Large intestine (tissue), 3 donors: Measurements from ENCODE around the gene KRT14. TPM values are rescaled to one million over a fixed set of nuclear protein-coding genes. Genes with fewer than 3 reads are reported as not detected.
A peak's percentile ranks its signal among the peaks of the same experiment; 100 is the strongest.
"Not testable (repeated sequence)": the region's sequence is repeated elsewhere in the genome, so short reads cannot be mapped to it uniquely, and the experiment has no call there.

Experiments
- DNase-seq, 2 donors: peaks; one replicate each; pipeline versions ENCODE4 v3.0.0 to v3.0.0-alpha.2; 2013
- H3K27ac ChIP-seq: one replicate; pipeline ENCODE4 v1.5.1; 2013; ENCODE audit warnings: low read length
- H3K27me3 ChIP-seq: 2 replicates; pipeline ENCODE4 v1.6.1; 2013; ENCODE audit warnings: low read length; ENCODE audit not compliant: control insufficient read depth, insufficient read depth
- H3K36me3 ChIP-seq: 2 replicates; pipeline ENCODE4 v1.6.1; 2013; ENCODE audit warnings: low read length; ENCODE audit not compliant: control insufficient read depth, insufficient read depth
- H3K4me1 ChIP-seq: one replicate; pipeline ENCODE4 v1.6.1; 2013; ENCODE audit warnings: low read length; ENCODE audit not compliant: control insufficient read depth, insufficient read depth
- H3K4me3 ChIP-seq: one replicate; pipeline ENCODE4 v1.5.1; 2013; ENCODE audit warnings: low read length
- H3K9me3 ChIP-seq: one replicate; pipeline ENCODE4 v1.6.1; 2013; ENCODE audit warnings: mild to moderate bottlenecking, low read depth, low read length, moderate library complexity; ENCODE audit not compliant: control insufficient read depth
- WGBS: methylation state at CpG from one replicate; pipeline ENCODE4 v1.1.5; 2013; ENCODE audit warnings: low lambda C conversion rate; ENCODE audit not compliant: insufficient coverage; 5-methylcytosine and 5-hydroxymethylcytosine counted together
- polyA plus RNA-seq: library from polyadenylated mRNA; unstranded; fragments of 120-200 nt; gene quantifications from one replicate; pipeline ENCODE4 v1.2.1, GENCODE V29; 2013

KRT14 gene
- polyA plus RNA-seq, 1 donor = 0.07 TPM

DNA sequence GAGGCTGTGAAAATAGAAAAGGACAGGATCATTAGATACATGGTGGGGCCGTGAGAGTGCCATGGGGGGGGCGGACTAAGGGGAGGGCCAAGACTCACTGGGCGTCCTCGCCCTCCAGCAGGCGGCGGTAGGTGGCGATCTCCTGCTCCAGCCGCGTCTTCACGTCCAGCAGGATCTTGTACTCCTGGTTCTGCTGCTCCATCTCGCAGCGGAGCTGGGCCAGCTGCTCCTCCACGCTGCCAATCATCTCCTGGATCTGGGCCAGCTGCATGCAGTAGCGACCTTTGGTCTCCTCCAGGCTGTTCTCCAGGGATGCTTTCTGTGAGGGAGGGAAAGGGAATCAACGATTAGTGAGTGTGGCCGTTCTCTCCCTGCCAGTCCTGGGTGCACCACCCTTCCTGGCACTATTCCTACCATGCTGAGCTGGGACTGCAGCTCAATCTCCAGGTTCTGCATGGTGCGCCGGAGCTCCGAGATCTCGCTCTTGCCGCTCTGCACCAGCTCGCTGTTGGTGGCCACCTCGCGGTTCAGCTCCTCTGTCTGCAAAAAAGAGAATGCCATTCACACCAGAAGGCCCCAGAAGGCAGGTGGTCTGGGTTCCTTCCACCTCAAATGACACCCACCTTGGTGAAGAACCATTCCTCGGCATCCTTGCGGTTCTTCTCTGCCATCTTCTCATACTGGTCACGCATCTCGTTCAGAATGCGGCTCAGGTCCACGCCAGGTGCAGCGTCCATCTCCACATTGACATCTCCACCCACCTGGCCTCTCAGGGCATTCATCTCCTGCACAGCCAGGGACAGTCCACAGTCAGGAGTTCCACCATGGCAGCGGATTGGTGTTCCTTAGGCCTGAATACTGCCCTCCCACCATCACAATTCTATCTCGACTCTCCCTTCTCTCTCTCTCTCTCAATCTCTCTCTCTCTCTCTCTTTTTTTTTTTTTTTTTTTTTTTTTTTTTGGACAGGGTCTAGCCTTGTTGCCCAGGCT, 3.3 kb downstream of the KRT14 start:
- H3K4me3 ChIP-seq = no peak overlapping the region
- no peaks in the 10 kb centered on the region for H3K36me3 ChIP-seq
- no peaks in the 10 kb centered on the region for H3K4me1 ChIP-seq
- no CpG with 5 or more reads among the region's 33 CpGs for WGBS
- peaks cover 8% of the 10 kb centered on the region for H3K27me3 ChIP-seq
- H3K27ac ChIP-seq = no peak overlapping the region
- no peak for DNase-seq
- H3K9me3 ChIP-seq = no peaks in the 10 kb centered on the region

DNA sequence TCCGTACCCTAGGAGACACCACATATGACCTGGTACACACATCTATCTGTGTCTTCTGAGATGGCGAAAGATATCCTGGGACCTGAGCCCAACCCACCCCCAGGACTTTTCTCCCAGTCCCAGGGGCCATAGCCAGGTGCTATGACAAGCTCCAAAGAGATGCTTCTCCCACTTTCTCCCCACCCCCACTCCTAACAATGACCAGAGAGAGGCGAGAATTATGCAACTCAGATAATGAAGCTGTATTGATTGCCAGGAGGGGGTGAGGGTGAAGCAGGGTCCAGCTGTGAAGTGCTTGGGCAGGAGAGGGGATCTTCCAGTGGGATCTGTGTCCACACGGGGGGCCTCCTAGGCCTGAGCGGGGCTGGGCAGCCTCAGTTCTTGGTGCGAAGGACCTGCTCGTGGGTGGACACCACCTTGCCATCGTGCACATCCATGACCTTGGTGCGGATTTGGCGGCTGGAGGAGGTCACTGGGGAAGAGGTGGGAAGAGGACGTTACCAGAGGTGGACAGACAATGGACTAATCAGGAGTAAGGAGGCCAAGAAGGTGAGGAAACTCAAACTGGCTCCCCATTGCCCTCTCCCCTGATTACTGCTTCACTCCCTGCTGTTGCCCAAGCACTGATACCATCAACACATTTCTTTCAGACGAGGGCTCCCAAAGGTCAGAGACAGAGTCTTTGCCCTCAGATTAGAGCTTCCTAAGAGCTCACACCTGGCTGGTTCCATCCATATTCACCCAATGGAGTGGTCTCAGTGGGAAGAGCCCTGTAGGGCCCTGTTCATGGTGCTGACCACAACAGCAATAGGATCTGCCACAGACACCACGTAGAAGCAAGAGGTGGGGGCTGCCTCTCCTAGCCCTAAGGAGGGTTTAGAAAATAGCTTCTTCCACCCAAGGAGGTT, 4.4 kb downstream of the KRT14 start:
- H3K27me3 ChIP-seq, H3K9me3 ChIP-seq, DNase-seq, H3K4me1 ChIP-seq, H3K27ac ChIP-seq, H3K4me3 ChIP-seq, H3K36me3 ChIP-seq: not testable (repeated sequence)
- WGBS = no CpG with 5 or more reads among the region's 13 CpGs

GRCh38 chr17:41581366-41582060, 5.2 kb downstream of the KRT14 start:
- H3K27ac ChIP-seq = no peak overlapping the region
- H3K4me1 ChIP-seq = no peaks in the 10 kb centered on the region
- H3K27me3 ChIP-seq = peaks cover 9% of the 10 kb centered on the region
- H3K36me3 ChIP-seq = no peaks in the 10 kb centered on the region
- WGBS = no CpG with 5 or more reads among the region's 4 CpGs
- no peaks in the 10 kb centered on the region for H3K9me3 ChIP-seq
- no peak for DNase-seq
- no peak overlapping the region for H3K4me3 ChIP-seq

DNA sequence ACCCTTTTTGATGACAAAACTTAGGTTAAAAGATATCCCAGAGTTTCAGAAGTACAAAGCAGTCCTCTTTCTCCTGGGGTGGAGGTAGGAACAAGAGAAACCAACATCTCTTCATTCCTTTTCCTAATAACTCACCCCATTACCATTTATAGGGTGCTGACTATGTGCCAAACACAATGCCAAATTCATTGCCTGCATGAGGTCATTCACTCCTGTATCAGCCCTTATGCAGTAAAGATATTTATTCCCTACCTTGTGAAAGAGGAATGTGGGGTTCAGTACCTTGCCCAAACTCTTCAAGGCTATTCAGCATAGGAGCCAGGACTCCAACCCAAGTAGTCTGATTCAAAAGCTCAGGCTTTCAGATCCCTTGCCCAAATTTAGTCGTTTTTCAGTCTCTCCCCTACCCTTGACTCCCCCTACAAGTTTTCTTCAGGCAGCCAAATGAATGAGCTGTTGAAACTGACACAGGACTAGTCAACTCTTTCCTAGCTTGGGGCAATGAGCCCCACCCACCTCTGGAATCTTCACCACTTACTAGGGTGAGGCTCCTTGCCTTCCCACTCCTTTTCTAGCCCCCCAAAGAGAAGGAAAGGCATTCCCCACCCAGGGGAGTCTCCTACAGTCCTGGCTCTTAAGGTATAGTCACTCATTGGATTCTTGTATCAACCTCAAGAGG, 5.9 kb downstream of the KRT14 start:
- WGBS = no CpG with 5 or more reads among the region's 1 CpG
- DNase-seq = no peak
- H3K36me3 ChIP-seq = no peaks in the 10 kb centered on the region
- H3K4me1 ChIP-seq = no peaks in the 10 kb centered on the region
- H3K9me3 ChIP-seq = no peaks in the 10 kb centered on the region
- H3K4me3 ChIP-seq = no peak overlapping the region
- H3K27ac ChIP-seq = no peak overlapping the region
- peaks cover 11% of the 10 kb centered on the region for H3K27me3 ChIP-seq

GRCh38 chr17:41580244-41580575, 6.5 kb downstream of the KRT14 start:
- DNase-seq = no peak
- Histone ChIP-seq H3K4me1 (no peaks in the 10 kb centered on the region), H3K27me3 (peaks cover 11% of the 10 kb centered on the region), H3K9me3 (no peaks in the 10 kb centered on the region), H3K27ac (no peak overlapping the region), H3K4me3 (no peak overlapping the region), H3K36me3 (no peaks in the 10 kb centered on the region)
- WGBS = no CpG with 5 or more reads among the region's 2 CpGs

- Histone ChIP-seq H3K36me3 (no peaks in the 10 kb centered on the region), H3K4me3 (no peak overlapping the region), H3K27ac (no peak overlapping the region), H3K9me3 (no peaks in the 10 kb centered on the region), H3K27me3 (peaks cover 14% of the 10 kb centered on the region), H3K4me1 (no peaks in the 10 kb centered on the region)
- WGBS = 67% methylated on average over 6 of the region's 18 CpGs
- peak; percentile 73 to 81 for DNase-seq
Measured at GRCh38 chr17:41579484-41580243, 7.0 kb downstream of the KRT14 start.

DNA sequence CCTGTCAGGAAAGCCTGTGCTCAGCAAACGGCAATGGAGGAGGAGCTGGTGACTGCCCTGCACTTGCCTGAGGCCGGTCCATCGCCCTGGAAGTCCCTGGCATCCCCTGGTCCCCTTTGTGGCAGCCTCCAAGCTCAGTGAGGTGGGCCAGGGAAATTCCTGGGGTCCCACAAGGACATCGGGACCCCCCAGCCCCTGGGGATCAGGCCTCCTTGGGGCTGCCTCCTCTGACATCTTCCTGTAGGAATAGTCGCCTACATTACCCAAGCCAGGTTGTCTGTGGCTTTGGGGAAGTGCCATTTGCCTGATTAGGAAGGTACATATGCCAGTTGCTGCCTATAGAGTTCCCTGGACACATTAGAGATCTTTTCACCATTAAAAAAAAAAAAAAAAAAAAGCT, 7.7 kb downstream of the KRT14 start:
- no peak overlapping the region for H3K4me3 ChIP-seq
- H3K9me3 ChIP-seq = no peaks in the 10 kb centered on the region
- H3K4me1 ChIP-seq = no peaks in the 10 kb centered on the region
- WGBS = no CpG with 5 or more reads among the region's 5 CpGs
- H3K36me3 ChIP-seq = no peaks in the 10 kb centered on the region
- no peak for DNase-seq
- H3K27me3 ChIP-seq = peaks cover 14% of the 10 kb centered on the region
- no peak overlapping the region for H3K27ac ChIP-seq

GRCh38 chr17:41578538-41578937, 8.2 kb downstream of the KRT14 start:
- Histone ChIP-seq H3K27me3 (peaks cover 14% of the 10 kb centered on the region), H3K4me1 (no peaks in the 10 kb centered on the region), H3K27ac (no peak overlapping the region), H3K4me3 (no peak overlapping the region), H3K36me3 (no peaks in the 10 kb centered on the region), H3K9me3 (no peaks in the 10 kb centered on the region)
- no peak for DNase-seq
- WGBS = no CpG with 5 or more reads among the region's 1 CpG

DNA sequence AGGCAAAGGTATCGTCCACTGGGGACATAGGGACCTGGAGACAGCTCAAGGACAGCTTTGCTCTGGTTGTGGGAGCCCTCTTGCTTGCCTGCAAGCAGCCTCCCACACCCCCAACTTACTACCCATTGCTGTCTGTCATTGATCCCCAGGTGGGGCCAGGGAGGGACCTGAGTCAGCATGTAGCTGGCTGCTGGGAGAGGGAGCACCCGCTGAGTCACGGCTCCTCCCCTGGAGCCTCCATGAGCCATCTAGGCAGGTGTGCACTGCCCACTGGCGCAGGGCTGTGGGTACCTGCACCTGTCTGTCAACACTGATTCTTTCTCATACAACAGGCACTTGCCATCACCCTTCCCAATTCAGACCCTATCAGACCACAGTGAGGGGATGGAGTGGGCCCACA, 10.0 kb downstream of the KRT14 start:
- WGBS = no CpG with 5 or more reads among the region's 4 CpGs
- H3K9me3 ChIP-seq, H3K27ac ChIP-seq, H3K36me3 ChIP-seq, H3K4me1 ChIP-seq, DNase-seq, H3K4me3 ChIP-seq: not testable (repeated sequence)
- H3K27me3 ChIP-seq = peaks cover 27% of the 10 kb centered on the region
